ENCODE results near the gene CMTM3.
"Not testable (repeated sequence)": the region's sequence is repeated elsewhere in the genome, so short reads cannot be mapped to it uniquely, and the experiment has no call there.

- TF ChIP-seq CTCF, POLR2A (IDR thresholded peaks at IDR 0.05): not testable (repeated sequence)
These were observed 26.2 kb downstream of the CMTM3 start for GRCh38 chr16:66630561-66631260.
